GM13976 (cell line): Measurements from ENCODE around the gene STK32A.

Experiments
- DNase-seq: peaks from one replicate; pipeline ENCODE4 v3.0.0; 2012; ENCODE audit warnings: low spot score
- in situ Hi-C: fragments of 300-500 bp; cut with MboI; formaldehyde crosslinking; loops from one replicate; pipeline ENCODE4 v1.12.0; 2022; ENCODE audit warnings: low sequenced_read_pairs, mixed read lengths, inconsistent platforms; ENCODE audit not compliant: unreplicated experiment
- TF ChIP-seq, protein P1 (sequence below): IDR thresholded peaks from 2 replicates; pipeline ENCODE4 v1.5.1; 2012; ENCODE audit warnings: borderline replicate concordance, mild to moderate bottlenecking; ENCODE audit not compliant: insufficient read depth; ENCODE audit errors: extremely low read depth, missing control alignments, control extremely low read depth

The STK32A gene

DNA sequence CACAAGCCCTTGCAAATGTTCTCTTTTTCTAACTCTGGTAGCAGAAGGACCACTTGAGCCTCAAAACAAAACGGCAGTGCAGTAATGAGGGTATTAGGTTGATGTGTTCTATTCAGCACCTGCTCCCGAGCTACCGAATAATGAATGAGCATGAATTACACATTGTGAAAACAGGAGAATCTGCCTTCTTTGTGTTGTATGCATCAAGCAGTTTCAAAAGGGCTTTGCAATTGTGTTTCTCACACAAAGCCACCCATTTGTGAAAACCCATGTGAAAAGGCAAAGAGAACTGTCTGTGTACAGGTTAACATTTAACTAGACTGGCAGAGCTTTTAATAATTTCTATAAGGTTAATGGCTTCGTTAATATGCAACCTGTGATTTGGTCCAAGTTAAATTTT lies 97.8 kb downstream of the STK32A start:
- TF ChIP-seq, protein P1, sequence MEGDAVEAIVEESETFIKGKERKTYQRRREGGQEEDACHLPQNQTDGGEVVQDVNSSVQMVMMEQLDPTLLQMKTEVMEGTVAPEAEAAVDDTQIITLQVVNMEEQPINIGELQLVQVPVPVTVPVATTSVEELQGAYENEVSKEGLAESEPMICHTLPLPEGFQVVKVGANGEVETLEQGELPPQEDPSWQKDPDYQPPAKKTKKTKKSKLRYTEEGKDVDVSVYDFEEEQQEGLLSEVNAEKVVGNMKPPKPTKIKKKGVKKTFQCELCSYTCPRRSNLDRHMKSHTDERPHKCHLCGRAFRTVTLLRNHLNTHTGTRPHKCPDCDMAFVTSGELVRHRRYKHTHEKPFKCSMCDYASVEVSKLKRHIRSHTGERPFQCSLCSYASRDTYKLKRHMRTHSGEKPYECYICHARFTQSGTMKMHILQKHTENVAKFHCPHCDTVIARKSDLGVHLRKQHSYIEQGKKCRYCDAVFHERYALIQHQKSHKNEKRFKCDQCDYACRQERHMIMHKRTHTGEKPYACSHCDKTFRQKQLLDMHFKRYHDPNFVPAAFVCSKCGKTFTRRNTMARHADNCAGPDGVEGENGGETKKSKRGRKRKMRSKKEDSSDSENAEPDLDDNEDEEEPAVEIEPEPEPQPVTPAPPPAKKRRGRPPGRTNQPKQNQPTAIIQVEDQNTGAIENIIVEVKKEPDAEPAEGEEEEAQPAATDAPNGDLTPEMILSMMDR: no peak

DNA sequence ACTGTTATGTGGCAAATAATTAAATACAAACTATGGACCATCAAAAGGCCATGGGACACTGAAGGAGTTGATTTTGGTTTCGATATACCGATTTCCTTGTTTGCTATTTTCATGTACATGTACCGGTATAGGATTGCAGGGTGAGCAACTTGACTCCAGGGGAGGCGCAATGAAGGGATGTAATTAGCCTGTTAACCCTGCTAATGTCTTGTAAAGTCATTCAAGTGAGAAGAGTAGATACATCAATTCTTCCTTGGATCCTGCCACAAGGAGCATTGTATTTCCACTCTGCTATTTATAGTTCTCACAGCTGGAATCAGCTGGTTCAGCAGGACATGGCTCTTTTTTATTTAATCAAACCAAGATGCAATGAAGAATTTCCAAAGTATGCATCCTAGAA lies 102.0 kb downstream of the STK32A start:
- TF ChIP-seq, protein P1: no peak
- in situ Hi-C loops: no loop called here
- DNase-seq: no peak

More for the DNA sequence above, 97.8 kb downstream of the STK32A start:
- no peak for DNase-seq
- in situ Hi-C loops: no loop called here

DNA sequence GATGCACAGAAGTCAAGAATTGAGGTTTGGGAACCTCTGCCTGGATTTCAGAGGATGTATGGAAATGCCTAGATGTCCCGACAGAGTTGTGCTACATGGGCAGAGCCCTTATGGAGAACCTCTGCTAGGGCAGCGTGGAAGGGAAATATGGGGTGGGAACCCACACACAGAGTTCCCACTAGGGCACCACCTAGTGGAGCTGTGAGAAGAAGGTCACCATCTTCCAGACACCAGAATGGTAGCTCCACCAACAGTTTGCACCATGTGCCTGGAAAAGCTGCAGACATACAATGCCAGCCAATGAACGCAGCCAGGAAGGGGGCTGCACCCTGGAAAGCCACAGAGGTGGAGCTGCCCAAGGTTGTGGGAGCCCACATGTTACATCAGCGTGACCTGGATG lies 104.5 kb downstream of the STK32A start:
- TF ChIP-seq, protein P1: no peak
- no peak for DNase-seq
- in situ Hi-C loops: no loop called here

- in situ Hi-C loops: no loop called here
- TF ChIP-seq, protein P1: no peak
- no peak for DNase-seq
Observed at GRCh38 chr5:147340941-147341340, 106.1 kb downstream of the STK32A start.

GRCh38 chr5:147341345-147341744 lies 106.5 kb downstream of the STK32A start:
- no peak for DNase-seq
- in situ Hi-C loops: no loop called here
- TF ChIP-seq, protein P1: no peak

DNA sequence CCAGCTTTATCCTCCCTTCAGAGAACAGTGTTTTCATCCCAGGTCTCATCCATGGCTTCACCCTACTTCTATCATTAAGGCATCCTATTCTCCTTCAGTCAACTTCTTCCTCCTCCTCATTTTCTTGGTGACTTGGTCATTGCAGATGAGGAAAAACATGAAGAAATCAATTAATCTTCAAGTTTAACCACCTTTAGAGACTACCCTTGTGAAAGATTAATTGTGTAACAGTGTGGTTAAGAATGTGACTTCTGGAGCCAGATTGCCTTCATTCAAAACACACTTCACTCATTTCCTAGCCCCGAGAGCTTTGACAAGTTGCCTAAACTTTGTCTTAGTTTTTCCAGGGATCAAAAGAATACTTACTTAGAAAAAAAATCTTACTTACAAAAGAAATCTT lies 110.0 kb downstream of the STK32A start:
- TF ChIP-seq, protein P1: no peak
- in situ Hi-C loops: no loop called here
- DNase-seq: no peak
